ENCODE measurements around the gene PROM1.

Gene PROM1

GRCh38 chr4:15945516-15945915 is 138.3 kb downstream of the PROM1 start:
- Histone ChIP-seq H3K9ac (ENCODE audit: low read length) (no peak overlapping the region), H3K4me2 (ENCODE audit: low read length) (no peak overlapping the region), H3K9me3 (ENCODE audit: low read length) (no peaks in the 10 kb centered on the region), H3K4me1 (ENCODE audit: insufficient read depth, low read length, severe bottlenecking) (no peaks in the 10 kb centered on the region), H3K27ac (ENCODE audit: low read depth, low read length, poor library complexity, severe bottlenecking) (no peak overlapping the region), H4K20me1 (ENCODE audit: insufficient read depth, low read length) (no peaks in the 10 kb centered on the region), H3K27me3 (ENCODE audit: insufficient read depth, low read length) (no peaks in the 10 kb centered on the region), H3K4me3 (ENCODE audit: low read depth, low read length, poor library complexity, severe bottlenecking) (no peak overlapping the region), H2AFZ (ENCODE audit: low read length) (no peak overlapping the region), H3K9me2 (ENCODE audit: low read depth, low read length) (no peaks in the 10 kb centered on the region), H3K79me2 (ENCODE audit: insufficient read depth, low read length) (no peaks in the 10 kb centered on the region), H3F3A (ENCODE audit: insufficient read depth, low read length) (no peaks in the 10 kb centered on the region), H3K36me3 (ENCODE audit: insufficient read depth, low read length) (no peaks in the 10 kb centered on the region)
- TF ChIP-seq CTCF (IDR thresholded peaks at IDR 0.05; ENCODE audit: low read length), result no peak
- TF ChIP-seq EZH2 (IDR thresholded peaks at IDR 0.05; ENCODE audit: borderline replicate concordance, low read length), result no peak

- TF ChIP-seq CTCF (IDR thresholded peaks at IDR 0.05; ENCODE audit: low read length) (no peak), EZH2 (IDR thresholded peaks at IDR 0.05; ENCODE audit: borderline replicate concordance, low read length) (no peak)
- H3F3A ChIP-seq (ENCODE audit: insufficient read depth, low read length), result no peaks in the 10 kb centered on the region
- no peaks in the 10 kb centered on the region for H3K4me1 ChIP-seq (ENCODE audit: insufficient read depth, low read length, severe bottlenecking)
Observed at GRCh38 chr4:15944895-15945294, 138.9 kb downstream of the PROM1 start.

GRCh38 chr4:15942283-15942682 is 141.5 kb downstream of the PROM1 start:
- Histone ChIP-seq H3K4me2 (ENCODE audit: low read length) (no peak overlapping the region), H3K27ac (ENCODE audit: low read depth, low read length, poor library complexity, severe bottlenecking) (no peak overlapping the region), H2AFZ (ENCODE audit: low read length) (no peak overlapping the region), H3K9me3 (ENCODE audit: low read length) (no peaks in the 10 kb centered on the region), H3K4me1 (ENCODE audit: insufficient read depth, low read length, severe bottlenecking) (no peaks in the 10 kb centered on the region), H4K20me1 (ENCODE audit: insufficient read depth, low read length) (no peaks in the 10 kb centered on the region), H3K4me3 (ENCODE audit: low read depth, low read length, poor library complexity, severe bottlenecking) (no peak overlapping the region), H3K36me3 (ENCODE audit: insufficient read depth, low read length) (no peaks in the 10 kb centered on the region), H3K9ac (ENCODE audit: low read length) (no peak overlapping the region), H3K79me2 (ENCODE audit: insufficient read depth, low read length) (no peaks in the 10 kb centered on the region), H3K27me3 (ENCODE audit: insufficient read depth, low read length) (no peaks in the 10 kb centered on the region), H3F3A (ENCODE audit: insufficient read depth, low read length) (no peaks in the 10 kb centered on the region), H3K9me2 (ENCODE audit: low read depth, low read length) (no peaks in the 10 kb centered on the region)
- no peak for TF ChIP-seq CTCF (IDR thresholded peaks at IDR 0.05; ENCODE audit: low read length)
- no peak for TF ChIP-seq EZH2 (IDR thresholded peaks at IDR 0.05; ENCODE audit: borderline replicate concordance, low read length)

More at GRCh38 chr4:15944895-15945294, 138.9 kb downstream of the PROM1 start:
- no peak overlapping the region for H2AFZ ChIP-seq (ENCODE audit: low read length)
- H4K20me1 ChIP-seq (ENCODE audit: insufficient read depth, low read length), result no peaks in the 10 kb centered on the region
- no peaks in the 10 kb centered on the region for H3K79me2 ChIP-seq (ENCODE audit: insufficient read depth, low read length)
- H3K9ac ChIP-seq (ENCODE audit: low read length), result no peak overlapping the region
- no peaks in the 10 kb centered on the region for H3K36me3 ChIP-seq (ENCODE audit: insufficient read depth, low read length)
- no peak overlapping the region for H3K27ac ChIP-seq (ENCODE audit: low read depth, low read length, poor library complexity, severe bottlenecking)
- no peaks in the 10 kb centered on the region for H3K9me2 ChIP-seq (ENCODE audit: low read depth, low read length)
- H3K27me3 ChIP-seq (ENCODE audit: insufficient read depth, low read length), result no peaks in the 10 kb centered on the region
- no peak overlapping the region for H3K4me2 ChIP-seq (ENCODE audit: low read length)
- no peaks in the 10 kb centered on the region for H3K9me3 ChIP-seq (ENCODE audit: low read length)
- no peak overlapping the region for H3K4me3 ChIP-seq (ENCODE audit: low read depth, low read length, poor library complexity, severe bottlenecking)

All from OCI-LY1 (cell line).